H1 (cell line): Measurements from ENCODE around the gene MACROD1. TPM values are rescaled to one million over a fixed set of nuclear protein-coding genes. Genes with fewer than 3 reads are reported as not detected.
A peak's percentile ranks its signal among the peaks of the same experiment; 100 is the strongest.

ENCODE experiments used
- CTCF ChIA-PET: fragments of 300-600 bp; sonication (Branson Sonifier 250); formaldehyde crosslinking; loops from one replicate; lab custom pipeline; 2021; ENCODE audit not compliant: partially characterized antibody; lab: Charles Lee
- POLR2A ChIA-PET: fragments of 300-600 bp; sonication (Branson Sonifier 250); formaldehyde crosslinking; loops from one replicate; lab custom pipeline; 2021; ENCODE audit warnings: inconsistent platforms; ENCODE audit not compliant: partially characterized antibody; lab: Charles Lee
- DNase-seq, 2 experiments: peaks; one replicate each; pipeline versions ENCODE4 v3.0.0 to v3.0.0-alpha.2; 2010 to 2022; ENCODE audit warnings: low spot score in 2 of 2, low read depth in 1 of 2, mixed read lengths in 1 of 2
- FAIRE-seq: peaks from 2 replicates; lab custom pipeline; 2011; peaks lifted over from hg19 to GRCh38; lab: Jason Lieb, UNC
- H2AFZ ChIP-seq: 2 replicates; pipeline ENCODE4 v1.8.1; 2012; ENCODE audit warnings: low read length, inconsistent platforms
- H2AK5ac ChIP-seq: 2 replicates; pipeline ENCODE4 v1.6.1; 2013; ENCODE audit warnings: low read depth, low read length
- H2BK120ac ChIP-seq: replicated peaks from 2 replicates; pipeline ENCODE3; 2013; ENCODE audit warnings: low read depth, low read length, inconsistent platforms
- H2BK12ac ChIP-seq: 2 replicates; pipeline ENCODE4 v1.6.1; 2013; ENCODE audit warnings: low read depth, low read length
- H2BK15ac ChIP-seq: 2 replicates; pipeline ENCODE4 v1.6.1; 2013; ENCODE audit warnings: low read length
- H2BK20ac ChIP-seq: 2 replicates; pipeline ENCODE4 v1.6.1; 2013; ENCODE audit warnings: low read length
- H2BK5ac ChIP-seq: 2 replicates; pipeline ENCODE4 v1.6.1; 2013; ENCODE audit warnings: low read depth, low read length
- H3K14ac ChIP-seq: 2 replicates; pipeline ENCODE4 v1.6.1; 2013; ENCODE audit warnings: inconsistent platforms; ENCODE audit not compliant: insufficient read length
- H3K18ac ChIP-seq: 2 replicates; pipeline ENCODE4 v1.6.1; 2013; ENCODE audit warnings: low read length; ENCODE audit errors: extremely low read depth
- H3K23ac ChIP-seq: 2 replicates; pipeline ENCODE4 v1.6.1; 2013; ENCODE audit warnings: inconsistent platforms; ENCODE audit not compliant: insufficient read length
- H3K23me2 ChIP-seq: 2 replicates; pipeline ENCODE4 v1.6.1; 2013; ENCODE audit warnings: low read depth, low read length
- H3K27ac ChIP-seq: 2 replicates; pipeline ENCODE4 v1.6.1; 2011; ENCODE audit warnings: low read depth, low read length, inconsistent platforms
- H3K27me3 ChIP-seq, 4 experiments: replicated peaks in 1 of 4; 1 replicate in 1 of 4; 2 replicates in 3 of 4; pipeline versions ENCODE4 v1.6.1 to v1.8.1; 2011 to 2013; ENCODE audit warnings: low read length in 3 of 4, mild to moderate bottlenecking in 3 of 4, inconsistent platforms in 2 of 4, mixed read lengths in 2 of 4, moderate library complexity in 1 of 4; ENCODE audit not compliant: control insufficient read depth in 3 of 4, insufficient read depth in 3 of 4; ENCODE audit errors: extremely low read depth in 1 of 4
- H3K36me3 ChIP-seq, 4 experiments: 2 replicates each; pipeline versions ENCODE4 v1.6.1 to v1.8.1; 2011 to 2013; ENCODE audit warnings: mild to moderate bottlenecking in 4 of 4, low read length in 3 of 4, moderate library complexity in 2 of 4, control low read depth in 1 of 4, inconsistent platforms in 1 of 4; ENCODE audit not compliant: insufficient read depth in 4 of 4, control insufficient read depth in 2 of 4
- H3K4ac ChIP-seq: replicated peaks from 2 replicates; pipeline ENCODE3; 2013; ENCODE audit warnings: low read length, low read depth, mixed read lengths, inconsistent platforms; ENCODE audit not compliant: insufficient read length
- H3K4me1 ChIP-seq, 4 experiments: replicated peaks in 1 of 4; 1 replicate in 1 of 4; 2 replicates in 3 of 4; pipeline versions ENCODE4 v1.6.1 to v1.8.1; 2011 to 2013; ENCODE audit warnings: low read length in 3 of 4, inconsistent platforms in 2 of 4, mixed read lengths in 1 of 4; ENCODE audit not compliant: insufficient read depth in 4 of 4, control insufficient read depth in 3 of 4
- H3K4me2 ChIP-seq, 2 experiments: 2 replicates each; pipeline versions ENCODE4 v1.6.1 to v1.8.1; 2011 to 2013; ENCODE audit warnings: low read depth in 2 of 2, low read length in 2 of 2, control low read depth in 1 of 2, inconsistent platforms in 1 of 2, mild to moderate bottlenecking in 1 of 2; ENCODE audit not compliant: insufficient read depth in 1 of 2
- H3K4me3 ChIP-seq, 4 experiments: fragments of 200-600, 300-600 bp in 1 of 4; sonication (generic), shearing (Covaris generic), sonication (Bioruptor Twin) in 1 of 4; 2 replicates each; pipeline versions ENCODE4 v1.5.1 to v1.8.1; 2011 to 2016; ENCODE audit warnings: low read length in 4 of 4, low read depth in 3 of 4, control low read depth in 2 of 4, inconsistent platforms in 2 of 4, mild to moderate bottlenecking in 2 of 4, mixed read lengths in 1 of 4, moderate library complexity in 1 of 4; ENCODE audit not compliant: insufficient read depth in 2 of 4; ENCODE audit errors: extremely low read depth in 1 of 4
- H3K56ac ChIP-seq: replicated peaks from 2 replicates; pipeline ENCODE3; 2013; ENCODE audit warnings: low read depth, mild to moderate bottlenecking, mixed read lengths, low read length, inconsistent platforms; ENCODE audit not compliant: insufficient read length
- H3K79me1 ChIP-seq: 2 replicates; pipeline ENCODE4 v1.6.1; 2013; ENCODE audit warnings: low read depth, low read length, control low read depth
- H3K79me2 ChIP-seq, 2 experiments: 2 replicates each; pipeline versions ENCODE4 v1.6.1 to v1.8.1; 2012 to 2013; ENCODE audit warnings: low read length in 2 of 2, mild to moderate bottlenecking in 2 of 2, inconsistent platforms in 1 of 2; ENCODE audit not compliant: insufficient read depth in 2 of 2, control insufficient read depth in 1 of 2
- H3K9ac ChIP-seq, 4 experiments: replicated peaks in 1 of 4; 1 replicate in 1 of 4; 2 replicates in 3 of 4; pipeline versions ENCODE4 v1.6.1 to v1.8.1; 2011 to 2013; ENCODE audit warnings: low read depth in 3 of 4, low read length in 3 of 4, control low read depth in 2 of 4, mild to moderate bottlenecking in 2 of 4, moderate library complexity in 2 of 4, inconsistent platforms in 1 of 4; ENCODE audit errors: extremely low read depth in 1 of 4
- H3K9me3 ChIP-seq, 2 experiments: 2 replicates each; pipeline versions ENCODE4 v1.6.1 to v1.8.1; 2012 to 2013; ENCODE audit warnings: mild to moderate bottlenecking in 2 of 2, moderate library complexity in 2 of 2, control low read depth in 1 of 2, inconsistent platforms in 1 of 2, low read depth in 1 of 2, low read length in 1 of 2, mixed read lengths in 1 of 2; ENCODE audit not compliant: insufficient read depth in 2 of 2
- H4K20me1 ChIP-seq, 2 experiments: replicated peaks in 1 of 2; 2 replicates each; pipeline versions ENCODE3 to v1.8.1; 2011 to 2013; ENCODE audit warnings: inconsistent platforms in 2 of 2, low read length in 2 of 2, mild to moderate bottlenecking in 1 of 2; ENCODE audit not compliant: insufficient read depth in 2 of 2, control insufficient read depth in 1 of 2
- H4K5ac ChIP-seq: 2 replicates; pipeline ENCODE4 v1.6.1; 2013; ENCODE audit warnings: low read length, low read depth, mixed read lengths, inconsistent platforms; ENCODE audit not compliant: insufficient read length
- H4K8ac ChIP-seq: 2 replicates; pipeline ENCODE4 v1.8.0; 2013; ENCODE audit warnings: mild to moderate bottlenecking, moderate library complexity, low read length, inconsistent platforms; ENCODE audit not compliant: insufficient read depth; ENCODE audit errors: extremely low read depth
- H4K91ac ChIP-seq: replicated peaks from 2 replicates; pipeline ENCODE3; 2013; ENCODE audit warnings: low read length, mixed read lengths, inconsistent platforms; ENCODE audit not compliant: insufficient read length
- BRCA1 ChIP-seq: IDR thresholded peaks from 2 replicates; pipeline ENCODE4 v1.6.1; 2012; ENCODE audit warnings: low read depth, low read length, improper control_type of control experiment
- CTCF ChIP-seq, 3 experiments: IDR thresholded peaks; 1 replicate in 2 of 3; 2 replicates in 1 of 3; pipeline versions ENCODE4 v1.5.1 to v1.6.1; 2011; ENCODE audit warnings: low read length in 3 of 3, mild to moderate bottlenecking in 3 of 3, inconsistent platforms in 2 of 3, low read depth in 1 of 3, moderate library complexity in 1 of 3; ENCODE audit not compliant: insufficient read depth in 1 of 3; ENCODE audit errors: control extremely low read depth in 1 of 3
- KDM4A ChIP-seq: IDR thresholded peaks from one replicate; pipeline ENCODE4 v1.7.1; 2012; ENCODE audit warnings: low read depth, mild to moderate bottlenecking, moderate library complexity, low read length, inconsistent platforms; ENCODE audit not compliant: severe bottlenecking
- RAD21 ChIP-seq, 2 experiments: IDR thresholded peaks in 1 of 2; conservative IDR thresholded peaks in 1 of 2; 2 replicates each; pipeline ENCODE4 v1.6.1; 2011; ENCODE audit warnings: low read depth in 2 of 2, low read length in 2 of 2, improper control_type of control experiment in 1 of 2, inconsistent platforms in 1 of 2, mild to moderate bottlenecking in 1 of 2, moderate library complexity in 1 of 2
- WGBS, 2 experiments: shearing (Covaris generic) in 1 of 2; methylation state at CpG; one replicate each; pipeline versions ENCODE4 v1.1.6 to v1.1.7; 2013 to 2015; ENCODE audit warnings: low lambda C conversion rate in 2 of 2, mixed read lengths in 2 of 2, inconsistent platforms in 1 of 2, low coverage in 1 of 2, missing lambda C conversion rate in 1 of 2; ENCODE audit not compliant: insufficient replicate concordance in 2 of 2, insufficient coverage in 1 of 2, insufficient read length in 1 of 2; ENCODE audit errors: extremely low coverage in 1 of 2, missing lambda C conversion rate in 1 of 2; 5-methylcytosine and 5-hydroxymethylcytosine counted together
- polyA plus RNA-seq, 7 experiments: library from polyadenylated mRNA; depleted of rRNA in 3 of 7; stranded (reverse) in 5 of 7; unstranded in 2 of 7; fragments of >200 nt in 5 of 7; fragments of 200-250 nt in 2 of 7; gene quantifications; 1 replicate in 5 of 7; 2 replicates in 1 of 7; 4 replicates in 1 of 7; pipeline versions ENCODE4 v1.2.1 to v1.2.3, GENCODE V29; 2011 to 2013; ENCODE audit warnings: missing spikeins in 2 of 7, mixed read lengths in 2 of 7
- total RNA-seq: library from RNA; stranded (reverse); fragmentation: NEBNext Ultra II Directional; extraction: Animal tissue kit (Norgen Biotek cat#: 25700); gene quantifications from 2 replicates; pipeline ENCODE4 v1.2.1, GENCODE V29; 2021
- TF ChIP-seq, protein P1 (sequence below): IDR thresholded peaks from 2 replicates; pipeline ENCODE4 v1.6.1; 2012; ENCODE audit warnings: inconsistent platforms

The MACROD1 gene
- total and polyA plus RNA-seq, 2 of the 8 experiments (the other 6 are each of a cell fraction or from before 2014, with no cell fraction given), result 19.5 to 34.1 TPM

GRCh38 chr11:64021757-64022093 lies 144.2 kb downstream of the MACROD1 start:
- Histone ChIP-seq H3K79me2 (no peaks in the 10 kb centered on the region), H3K56ac (no peak overlapping the region), H3K4me1 (peaks cover 3 to 44% (median 32%) of the 10 kb centered on the region in 4 experiments), H2BK15ac (no peak overlapping the region; the same call in 1 of the 2 replicates), H4K20me1 (peaks cover 0 to 4% of the 10 kb centered on the region in 2 experiments), H3K9ac (no peak overlapping the region), H3K4me3 (no peak overlapping the region), H2BK20ac (peak overlapping the region; percentile 61; the same call in 1 of the 2 replicates), H2AFZ (no peak overlapping the region), H3K18ac (peak overlapping the region; percentile 87), H3K27me3 (peaks cover 0 to 16% (median 12%) of the 10 kb centered on the region in 4 experiments; a peak in 5 of 7 replicates), H2BK5ac (peak overlapping the region; percentile 44; the same call in 1 of the 2 replicates), H2BK120ac (peak overlapping the region; percentile 47), H3K36me3 (no peaks in the 10 kb centered on the region), H2BK12ac (peak overlapping the region; percentile 53; the same call in 1 of the 2 replicates), H4K8ac (no peak overlapping the region), H3K79me1 (no peaks in the 10 kb centered on the region; the same call in 1 of the 2 replicates), H4K91ac (peak overlapping the region; percentile 96), H3K4ac (peak overlapping the region; percentile 87), H3K14ac (no peak overlapping the region), H3K9me3 (no peaks in the 10 kb centered on the region), H2AK5ac (no peak overlapping the region), H3K23me2 (no peaks in the 10 kb centered on the region), H3K23ac (no peak overlapping the region)
- DNase-seq (no peak), FAIRE-seq (no peak)
- POLR2A ChIA-PET, result interaction anchor here (1.7 to 2.0 kb wide), 4 partner anchors 12 to 27 kb away, joined by 4 to 8 read pairs (median 6); no protein-coding TSS in a partner anchor
- CTCF ChIA-PET, result interaction anchor here (0.8 to 4.2 kb wide), 5 partner anchors 10 to 128 kb away, joined by 3 to 21 read pairs (median 5); no protein-coding TSS in a partner anchor
- WGBS, 2 experiments, result 6% methylated on average over 6 of the region's 10 CpGs; no CpG with 5 or more reads in 1 of the 2 experiments
- TF ChIP-seq BRCA1 (no peak), CTCF (IDR thresholded peaks at IDR 0.05; ENCODE audit: control extremely low read depth in 1 of 3, insufficient read depth in 1 of 3, low read depth in 1 of 3, low read length in 3 of 3) (peak in 1 of 3 experiments; percentile 5; a peak in 1 of 4 replicates), RAD21 (IDR thresholded peaks at IDR 0.05 in 1 of 2, conservative IDR thresholded peaks at IDR 0.05 in 1 of 2; ENCODE audit: low read depth in 2 of 2, low read length in 2 of 2) (peak in 1 of 2 experiments; percentile 11; a peak in 1 of 4 replicates), KDM4A (no peak)
- TF ChIP-seq, protein P1, sequence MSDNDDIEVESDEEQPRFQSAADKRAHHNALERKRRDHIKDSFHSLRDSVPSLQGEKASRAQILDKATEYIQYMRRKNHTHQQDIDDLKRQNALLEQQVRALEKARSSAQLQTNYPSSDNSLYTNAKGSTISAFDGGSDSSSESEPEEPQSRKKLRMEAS, result peak; percentile 64
- TF ChIP-seq, all 59 proteins: peak for 3
- H3K4me2 ChIP-seq, result peak overlapping the region; percentile 24 to 37; a peak in 2 of 4 replicates
- H4K5ac ChIP-seq, result peak overlapping the region; percentile 69
- no peak overlapping the region for H3K27ac ChIP-seq
